Transverse colon (tissue), 3 donors: ENCODE data around the gene PLBD2.

Experiments used
- POLR2A ChIP-seq: fragments of 450-650 bp; IDR thresholded peaks from one replicate; pipeline ENCODE4 v1.6.1; 2016; ENCODE audit warnings: antibody characterized with exemption, mild to moderate bottlenecking, moderate library complexity
- TF ChIP-seq, protein P1 (sequence below), 5 experiments: fragments of 200-600 bp in 3 of 5; fragments of 450-650 bp in 2 of 5; sonication (generic) in 3 of 5; IDR thresholded peaks; 1 replicate in 2 of 5; 2 replicates in 3 of 5; pipeline ENCODE4 v1.5.1; 2016 to 2017; ENCODE audit warnings: antibody characterized with exemption in 5 of 5, inconsistent platforms in 3 of 5, mild to moderate bottlenecking in 2 of 5, moderate library complexity in 1 of 5

DNA sequence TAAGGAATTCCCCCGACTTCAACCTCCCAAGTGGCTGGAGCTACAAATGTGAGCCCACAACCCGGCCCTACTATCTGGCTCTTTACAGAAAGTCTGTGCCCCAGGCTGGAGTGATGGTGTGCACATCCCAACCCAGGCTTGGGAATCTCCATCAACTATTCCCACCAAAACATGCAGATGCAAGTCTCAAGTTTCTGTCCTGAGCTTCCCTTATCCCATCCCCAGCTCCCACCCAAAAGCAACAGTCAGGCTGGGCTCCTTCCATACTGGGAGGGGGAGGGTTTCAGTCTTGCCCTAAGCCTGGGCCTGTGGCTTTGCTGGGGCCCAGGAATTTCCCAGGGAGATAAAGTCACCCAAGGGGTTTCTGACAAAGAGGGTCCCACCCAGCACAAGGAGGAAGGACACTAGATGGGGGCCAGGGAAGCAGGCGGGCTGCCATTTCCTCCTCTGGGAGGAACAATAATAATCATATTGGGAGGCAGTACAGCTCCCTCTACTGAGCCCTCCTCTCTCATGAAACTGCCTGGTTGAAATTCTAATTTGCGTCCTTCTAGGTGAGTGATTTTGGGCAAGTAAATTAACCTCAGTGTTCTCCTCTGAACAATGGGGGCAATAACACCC, 31.5 kb upstream of the PLBD2 start:
- TF ChIP-seq, protein P1, sequence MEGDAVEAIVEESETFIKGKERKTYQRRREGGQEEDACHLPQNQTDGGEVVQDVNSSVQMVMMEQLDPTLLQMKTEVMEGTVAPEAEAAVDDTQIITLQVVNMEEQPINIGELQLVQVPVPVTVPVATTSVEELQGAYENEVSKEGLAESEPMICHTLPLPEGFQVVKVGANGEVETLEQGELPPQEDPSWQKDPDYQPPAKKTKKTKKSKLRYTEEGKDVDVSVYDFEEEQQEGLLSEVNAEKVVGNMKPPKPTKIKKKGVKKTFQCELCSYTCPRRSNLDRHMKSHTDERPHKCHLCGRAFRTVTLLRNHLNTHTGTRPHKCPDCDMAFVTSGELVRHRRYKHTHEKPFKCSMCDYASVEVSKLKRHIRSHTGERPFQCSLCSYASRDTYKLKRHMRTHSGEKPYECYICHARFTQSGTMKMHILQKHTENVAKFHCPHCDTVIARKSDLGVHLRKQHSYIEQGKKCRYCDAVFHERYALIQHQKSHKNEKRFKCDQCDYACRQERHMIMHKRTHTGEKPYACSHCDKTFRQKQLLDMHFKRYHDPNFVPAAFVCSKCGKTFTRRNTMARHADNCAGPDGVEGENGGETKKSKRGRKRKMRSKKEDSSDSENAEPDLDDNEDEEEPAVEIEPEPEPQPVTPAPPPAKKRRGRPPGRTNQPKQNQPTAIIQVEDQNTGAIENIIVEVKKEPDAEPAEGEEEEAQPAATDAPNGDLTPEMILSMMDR (IDR thresholded peaks at IDR 0.05), result no peak
- no peak for TF ChIP-seq POLR2A
